ENCODE data around the gene TECTB. TPM values are rescaled to one million over a fixed set of nuclear protein-coding genes. Genes with fewer than 3 reads are reported as not detected.

Gene TECTB
- total RNA-seq, 1 experiment from 2014 or later = not detected

GRCh38 chr10:112244197-112244596, 39.0 kb upstream of the TECTB start (continued):
- no peak for TF ChIP-seq AFF4 (CRISPR knock-in tag; IDR thresholded peaks at IDR 0.05; ENCODE audit: borderline replicate concordance)
- no peak for TF ChIP-seq E2F1 (CRISPR knock-in tag; IDR thresholded peaks at IDR 0.05)

GRCh38 chr10:112247791-112248190, 35.4 kb upstream of the TECTB start:
- H3K9me3 Mint-ChIP-seq = peaks cover 46% of the 10 kb centered on the region
- DNase-seq (ENCODE audit: low spot score) = no peak
- no peak overlapping the region for H3K4me3 Mint-ChIP-seq
- TF ChIP-seq FOXK1 (CRISPR knock-in tag; IDR thresholded peaks at IDR 0.05) (no peak), IRF1 (CRISPR knock-in tag; IDR thresholded peaks at IDR 0.05) (no peak), ARID4B (CRISPR knock-in tag; IDR thresholded peaks at IDR 0.05; ENCODE audit: borderline replicate concordance) (no peak), CTCF (IDR thresholded peaks at IDR 0.05) (no peak), ZNF232 (CRISPR knock-in tag; IDR thresholded peaks at IDR 0.05) (no peak), ATF6 (CRISPR knock-in tag; IDR thresholded peaks at IDR 0.05) (no peak), NR1H2 (CRISPR knock-in tag; IDR thresholded peaks at IDR 0.05) (no peak), ZNF671 (CRISPR knock-in tag; IDR thresholded peaks at IDR 0.05) (no peak), ZSCAN18 (CRISPR knock-in tag; IDR thresholded peaks at IDR 0.05) (no peak), CREB1 (CRISPR knock-in tag; IDR thresholded peaks at IDR 0.05) (no peak), ZNF512 (CRISPR knock-in tag; IDR thresholded peaks at IDR 0.05; ENCODE audit: borderline replicate concordance) (no peak)

More at GRCh38 chr10:112247791-112248190, 35.4 kb upstream of the TECTB start:
- ChIA-PET CTCF (no interaction called here), POLR2A (no interaction called here)
- peaks cover 5% of the 10 kb centered on the region for H3K27me3 Mint-ChIP-seq (ENCODE audit: low read depth)
- peaks cover 31% of the 10 kb centered on the region for H3K36me3 Mint-ChIP-seq
- no peak overlapping the region for H3K27ac Mint-ChIP-seq
- H3K4me1 Mint-ChIP-seq = no peaks in the 10 kb centered on the region
- no peak for ATAC-seq
